Smooth muscle cell (in vitro differentiated cells): Measurements from ENCODE around the gene ZNF853. TPM values are rescaled to one million over a fixed set of nuclear protein-coding genes. Genes with fewer than 3 reads are reported as not detected.

ENCODE experiments used
- DNase-seq: peaks from one replicate; lab custom pipeline; 2025; ENCODE audit not compliant: unreplicated experiment; lab: John Stamatoyannopoulos, UW
- H2AFZ ChIP-seq: fragments of 200-600 bp; sonication (generic); 2 replicates; pipeline ENCODE4 v1.6.0; 2016; ENCODE audit warnings: antibody characterized with exemption, low read depth, mild to moderate bottlenecking
- H3F3A ChIP-seq: fragments of 200-600 bp; sonication (generic); 2 replicates; pipeline ENCODE4 v1.6.0; 2017; ENCODE audit warnings: antibody characterized with exemption, low read depth
- H3K27ac ChIP-seq: fragments of 200-600 bp; sonication (generic); 2 replicates; pipeline ENCODE4 v1.5.1; 2016; ENCODE audit warnings: low read depth, mild to moderate bottlenecking
- H3K27me3 ChIP-seq: fragments of 200-600 bp; sonication (generic); 2 replicates; pipeline ENCODE4 v1.6.1; 2016; ENCODE audit warnings: low read depth, mild to moderate bottlenecking
- H3K36me3 ChIP-seq: fragments of 200-600 bp; sonication (generic); 2 replicates; pipeline ENCODE4 v1.5.1; 2016; ENCODE audit warnings: low read depth
- H3K4me1 ChIP-seq: fragments of 200-600 bp; sonication (generic); 2 replicates; pipeline ENCODE4 v1.5.1; 2016; ENCODE audit warnings: low read depth
- H3K4me2 ChIP-seq: fragments of 200-600 bp; sonication (generic); 2 replicates; pipeline ENCODE4 v1.6.0; 2016; ENCODE audit warnings: mild to moderate bottlenecking
- H3K4me3 ChIP-seq: fragments of 200-600 bp; sonication (generic); 2 replicates; pipeline ENCODE4 v1.5.1; 2016; ENCODE audit warnings: mild to moderate bottlenecking
- H3K79me2 ChIP-seq: fragments of 200-600 bp; sonication (generic); 2 replicates; pipeline ENCODE4 v1.6.0; 2016; ENCODE audit warnings: low read depth, mild to moderate bottlenecking
- H3K9ac ChIP-seq: fragments of 200-600 bp; sonication (generic); 2 replicates; pipeline ENCODE4 v1.6.0; 2016; ENCODE audit warnings: low read depth
- H3K9me3 ChIP-seq: fragments of 200-600 bp; sonication (generic); replicated peaks from 2 replicates; pipeline ENCODE4 v1.5.1; 2016; ENCODE audit warnings: low read depth
- H4K20me1 ChIP-seq: fragments of 200-600 bp; sonication (generic); 2 replicates; pipeline ENCODE4 v1.6.0; 2016; ENCODE audit warnings: low read depth
- CTCF ChIP-seq: fragments of 200-600 bp; sonication (generic); IDR thresholded peaks from 2 replicates; pipeline ENCODE4 v1.5.1; 2017; ENCODE audit warnings: borderline replicate concordance, mild to moderate bottlenecking, antibody characterized with exemption; ENCODE audit not compliant: insufficient read depth, poor library complexity, severe bottlenecking
- WGBS: methylation state at CpG from one replicate; pipeline ENCODE4 v1.1.7; 2016; ENCODE audit warnings: low lambda C conversion rate; 5-methylcytosine and 5-hydroxymethylcytosine counted together
- polyA plus RNA-seq: library from polyadenylated mRNA; unstranded; fragments of >200 nt; fragmentation: Nextera tagmentation; extraction: Ambion mirVana; gene quantifications from 2 replicates; pipeline ENCODE4 v1.2.1, GENCODE V29; 2016
- total RNA-seq: library from RNA; depleted of rRNA; stranded (reverse); fragments of >200 nt; gene quantifications from 2 replicates; pipeline ENCODE4 v1.2.3, GENCODE V29; 2014

Gene ZNF853
- total and polyA plus RNA-seq, 2 experiments from 2014 or later: 8.9 to 10.3 TPM

GRCh38 chr7:6590645-6591110 lies 24.7 kb upstream of the ZNF853 start:
- Histone ChIP-seq H2AFZ (peak overlapping the region; percentile 77), H3K4me3 (peak overlapping the region; percentile 93), H3F3A (peaks cover 13% of the 10 kb centered on the region), H3K9me3 (no peaks in the 10 kb centered on the region), H3K4me1 (peaks cover 4% of the 10 kb centered on the region), H3K27ac (peak overlapping the region; percentile 49), H4K20me1 (peaks cover 5% of the 10 kb centered on the region), H3K4me2 (peak overlapping the region; percentile 96), H3K79me2 (peaks cover 23% of the 10 kb centered on the region), H3K36me3 (no peaks in the 10 kb centered on the region), H3K9ac (peak overlapping the region; percentile 78), H3K27me3 (no peaks in the 10 kb centered on the region)
- TF ChIP-seq CTCF: no peak
- no peak for DNase-seq
- 17% methylated on average over 10 of the region's 10 CpGs for WGBS

- no peaks in the 10 kb centered on the region for H4K20me1 ChIP-seq
- H3K27me3 ChIP-seq: no peaks in the 10 kb centered on the region
- no peak overlapping the region for H3K9ac ChIP-seq
- no peak overlapping the region for H3K4me3 ChIP-seq
- H3K9me3 ChIP-seq: no peaks in the 10 kb centered on the region
- WGBS: 96% methylated on average over 15 of the region's 15 CpGs
- H3K4me1 ChIP-seq: no peaks in the 10 kb centered on the region
- no peaks in the 10 kb centered on the region for H3F3A ChIP-seq
- no peaks in the 10 kb centered on the region for H3K36me3 ChIP-seq
- no peak for DNase-seq
- no peak overlapping the region for H2AFZ ChIP-seq
- no peak overlapping the region for H3K4me2 ChIP-seq
- H3K79me2 ChIP-seq: no peaks in the 10 kb centered on the region
- no peak overlapping the region for H3K27ac ChIP-seq
- no peak for TF ChIP-seq CTCF
Measured at GRCh38 chr7:6600093-6600492, 15.3 kb upstream of the ZNF853 start.

GRCh38 chr7:6604458-6604857 lies 11.0 kb upstream of the ZNF853 start:
- Histone ChIP-seq H3K27me3 (no peaks in the 10 kb centered on the region), H3K4me2 (no peak overlapping the region), H4K20me1 (no peaks in the 10 kb centered on the region), H3K27ac (no peak overlapping the region), H3K9me3 (no peaks in the 10 kb centered on the region), H3K36me3 (no peaks in the 10 kb centered on the region), H3K9ac (no peak overlapping the region), H3F3A (no peaks in the 10 kb centered on the region), H3K79me2 (no peaks in the 10 kb centered on the region), H3K4me1 (no peaks in the 10 kb centered on the region), H2AFZ (no peak overlapping the region), H3K4me3 (no peak overlapping the region)
- 95% methylated on average over 10 of the region's 10 CpGs for WGBS
- no peak for DNase-seq
- no peak for TF ChIP-seq CTCF

GRCh38 chr7:6606866-6607583 lies 8.4 kb upstream of the ZNF853 start:
- no peaks in the 10 kb centered on the region for H3K79me2 ChIP-seq
- no peaks in the 10 kb centered on the region for H3K4me1 ChIP-seq
- H3K4me2 ChIP-seq: no peak overlapping the region
- no peaks in the 10 kb centered on the region for H4K20me1 ChIP-seq
- H3K4me3 ChIP-seq: no peak overlapping the region
- no peak overlapping the region for H3K27ac ChIP-seq
- H3K27me3 ChIP-seq: no peaks in the 10 kb centered on the region
- H3K36me3 ChIP-seq: no peaks in the 10 kb centered on the region
- H3K9me3 ChIP-seq: no peaks in the 10 kb centered on the region
- WGBS: 97% methylated on average over 22 of the region's 36 CpGs
- H2AFZ ChIP-seq: no peak overlapping the region
- no peak overlapping the region for H3K9ac ChIP-seq
- no peaks in the 10 kb centered on the region for H3F3A ChIP-seq
- DNase-seq: no peak
- TF ChIP-seq CTCF: no peak
